Activated CD8-positive, alpha-beta T cell treated with anti-CD3 and anti-CD28 coated beads for 36 hours (primary cell): ENCODE data around the gene MTMR12. TPM values are rescaled to one million over a fixed set of nuclear protein-coding genes. Genes with fewer than 3 reads are reported as not detected.

Source experiments
- ATAC-seq: fragments of 200-7000 bp; cut with Tn5 transposase; one replicate; pipeline ENCODE4 v1.10.0; 2021; ENCODE audit warnings: mild to moderate bottlenecking, moderate library complexity
- CTCF ChIA-PET: fragments of 350-600 bp; sonication (Branson Sonifier 250); formaldehyde crosslinking; loops from one replicate; lab custom pipeline; 2021; ENCODE audit warnings: antibody characterized with exemption; lab: Charles Lee
- POLR2A ChIA-PET: fragments of 350-600 bp; sonication (Branson Sonifier 250); formaldehyde crosslinking; loops from one replicate; lab custom pipeline; 2021; ENCODE audit warnings: antibody characterized with exemption; lab: Charles Lee
- DNase-seq: peaks from one replicate; pipeline ENCODE4 v3.0.0-alpha.2; 2020
- H3K27ac Mint-ChIP-seq: one replicate; pipeline ENCODE4 v1.8.0; 2021; ENCODE audit warnings: mild to moderate bottlenecking, mixed read lengths
- H3K27me3 Mint-ChIP-seq: one replicate; pipeline ENCODE4 v1.8.0; 2021; ENCODE audit warnings: mixed read lengths
- H3K36me3 Mint-ChIP-seq: one replicate; pipeline ENCODE4 v1.8.0; 2021; ENCODE audit warnings: low read depth, mixed read lengths
- H3K4me1 Mint-ChIP-seq: one replicate; pipeline ENCODE4 v1.8.0; 2021; ENCODE audit warnings: low read depth, mixed read lengths
- H3K4me3 Mint-ChIP-seq: one replicate; pipeline ENCODE4 v1.8.0; 2021; ENCODE audit warnings: mild to moderate bottlenecking, moderate library complexity, mixed read lengths
- H3K9me3 Mint-ChIP-seq: one replicate; pipeline ENCODE4 v1.8.0; 2021; ENCODE audit warnings: mixed read lengths
- CTCF ChIP-seq: fragments of 200-600 bp; IDR thresholded peaks from one replicate; pipeline ENCODE4 v1.8.0; 2022; ENCODE audit warnings: antibody characterized with exemption, mild to moderate bottlenecking
- intact Hi-C: fragments of 100-400 bp; cut with micrococcal nuclease; formaldehyde crosslinking; loops from one replicate; pipeline ENCODE4 v1.10.0; 2022
- total RNA-seq, 2 experiments: library from RNA; stranded (reverse); gene quantifications; one replicate each; pipeline ENCODE4 v1.2.3, GENCODE V29; 2021

Gene MTMR12
- 10 to 100 TPM; 19.7 to 19.9 TPM for total RNA-seq

DNA sequence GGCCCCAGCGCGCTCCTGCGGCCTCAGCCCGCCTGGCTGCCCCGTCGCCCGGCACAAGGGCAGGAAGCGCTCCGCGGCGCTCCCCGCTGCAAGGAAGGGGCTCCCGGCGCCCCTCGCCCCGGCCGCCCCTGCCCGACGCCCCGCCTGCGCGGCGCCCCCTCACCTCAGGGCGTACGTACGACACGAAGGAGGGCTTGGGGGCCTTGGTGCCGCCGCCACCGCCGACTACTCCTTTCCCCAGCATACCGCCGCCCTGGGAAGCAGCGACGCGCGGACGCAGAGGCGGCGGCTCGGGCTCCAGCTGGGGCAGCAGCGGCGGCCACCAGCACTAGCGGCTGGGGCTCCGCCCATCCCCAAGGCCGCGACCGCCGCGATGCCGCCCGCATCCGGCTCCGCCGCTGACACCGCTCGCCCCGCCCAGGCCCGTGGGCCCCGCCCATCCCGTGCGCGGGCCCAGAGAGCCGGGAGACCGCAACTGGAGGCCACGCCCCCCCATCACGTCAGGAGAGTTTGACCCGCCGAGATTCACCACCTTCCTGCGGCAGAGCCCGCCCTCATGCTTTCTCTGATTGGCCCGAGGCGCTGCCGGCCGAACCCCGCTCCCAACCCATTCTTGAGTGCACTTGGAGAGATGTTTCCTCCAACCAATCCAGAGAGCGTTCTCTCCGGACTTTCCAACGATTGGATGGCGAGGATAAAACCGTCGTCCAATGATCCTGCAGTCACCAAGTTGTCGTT, at the start of gene MTMR12:
MTMR12 (minus strand) TSS at position 345 of the 738 bp plus-strand sequence; CDS start at position 244, 101 bp downstream.
- peak within 1 kb of the TSS; percentile 92 for H3K4me3 Mint-ChIP-seq
- TF ChIP-seq CTCF = no peak
- intact Hi-C loops = loop anchor here (10.0 kb wide), 1 partner anchor 272 kb away; the partner anchor contains the start of gene SUB1
- ATAC-seq = peak; percentile 95
- H3K9me3 Mint-ChIP-seq = no peaks in the 10 kb centered on the region
- ChIA-PET POLR2A (interaction anchor here (1.3 kb wide), 1 partner anchor 30 kb away, joined by 3 read pairs; no protein-coding TSS in a partner anchor), CTCF (no interaction called here)
- no peaks in the 10 kb centered on the region for H3K27me3 Mint-ChIP-seq
- H3K4me1 Mint-ChIP-seq = peaks cover 34% of the 10 kb centered on the region
- H3K27ac Mint-ChIP-seq = peak within 1 kb of the TSS; percentile 92
- DNase-seq = peak; percentile 100
- peaks cover 13% of the 10 kb centered on the region for H3K36me3 Mint-ChIP-seq

- intact Hi-C loops = no loop called here
- Mint-ChIP-seq H3K27me3 (no peaks in the 10 kb centered on the region), H3K27ac (no peak overlapping the region), H3K4me1 (peaks cover 4% of the 10 kb centered on the region), H3K4me3 (no peak overlapping the region), H3K36me3 (peaks cover 26% of the 10 kb centered on the region), H3K9me3 (no peaks in the 10 kb centered on the region)
- POLR2A ChIA-PET = no interaction called here
- DNase-seq (no peak), ATAC-seq (no peak)
- CTCF ChIA-PET = no interaction called here
- no peak for TF ChIP-seq CTCF
Observed at GRCh38 chr5:32362527-32362926, 49.8 kb upstream of the MTMR12 start.

DNA sequence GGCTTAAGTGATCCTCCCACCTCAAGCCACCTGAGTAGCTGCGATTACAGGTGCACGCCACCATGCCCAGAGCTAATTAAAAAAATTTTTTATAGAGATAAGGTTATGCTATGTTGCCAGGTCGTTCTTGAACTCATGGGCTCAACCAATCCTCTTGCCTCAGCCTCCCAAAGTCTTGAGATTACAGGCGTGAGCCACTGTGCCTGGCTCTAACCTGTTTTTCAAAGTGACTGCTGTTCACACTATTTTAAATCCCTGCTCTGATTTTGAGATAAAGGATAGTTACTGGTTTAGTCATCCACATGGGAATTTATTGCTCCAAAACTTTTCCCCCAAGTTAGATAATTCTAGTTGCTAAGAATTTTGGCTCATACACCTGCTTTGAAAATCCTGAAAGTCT, 48.2 kb upstream of the MTMR12 start:
- Mint-ChIP-seq H3K4me3 (no peak overlapping the region), H3K27ac (no peak overlapping the region), H3K27me3 (no peaks in the 10 kb centered on the region), H3K36me3 (peaks cover 32% of the 10 kb centered on the region), H3K4me1 (peaks cover 4% of the 10 kb centered on the region), H3K9me3 (no peaks in the 10 kb centered on the region)
- ChIA-PET CTCF (no interaction called here), POLR2A (no interaction called here)
- ATAC-seq (no peak), DNase-seq (no peak)
- intact Hi-C loops = no loop called here
- TF ChIP-seq CTCF = no peak

DNA sequence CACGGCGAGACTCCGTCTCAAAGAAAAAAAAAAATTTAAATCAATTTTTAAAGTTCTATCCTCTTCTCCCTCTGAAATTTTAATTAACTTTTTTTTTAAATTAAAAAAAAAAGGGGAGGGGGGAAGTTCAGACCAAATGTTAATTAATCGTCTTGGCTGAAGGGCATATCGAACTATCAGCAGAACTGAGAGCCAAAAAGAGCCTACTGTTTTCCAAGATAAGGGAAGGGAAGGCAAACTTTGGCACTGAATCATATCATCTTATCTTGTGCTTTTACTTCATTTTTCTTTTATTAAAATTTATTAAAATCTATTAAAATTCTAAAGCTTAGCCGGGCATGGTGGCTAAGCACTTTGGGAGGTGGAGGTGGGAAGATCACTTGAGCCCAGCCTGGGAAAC, 45.9 kb upstream of the MTMR12 start:
- H3K27ac Mint-ChIP-seq = no peak overlapping the region
- ATAC-seq = no peak
- intact Hi-C loops = no loop called here

More for the DNA sequence above, 45.9 kb upstream of the MTMR12 start:
- DNase-seq = no peak
- no peak overlapping the region for H3K4me3 Mint-ChIP-seq
- no peaks in the 10 kb centered on the region for H3K9me3 Mint-ChIP-seq
- ChIA-PET CTCF (interaction anchor here (1.0 kb wide), 1 partner anchor 231 kb away, joined by 3 read pairs; no protein-coding TSS in a partner anchor), POLR2A (no interaction called here)
- TF ChIP-seq CTCF = no peak
- no peaks in the 10 kb centered on the region for H3K27me3 Mint-ChIP-seq
- H3K4me1 Mint-ChIP-seq = peaks cover 4% of the 10 kb centered on the region
- peaks cover 41% of the 10 kb centered on the region for H3K36me3 Mint-ChIP-seq
